NCI-H345 (cell line): ENCODE results near the gene PRELID1.
A peak's percentile ranks its signal among the peaks of the same experiment; 100 is the strongest.

Experiments
- DNase-seq: peaks from one replicate; lab custom pipeline; 2025; lab: John Stamatoyannopoulos, UW

PRELID1 gene

DNA sequence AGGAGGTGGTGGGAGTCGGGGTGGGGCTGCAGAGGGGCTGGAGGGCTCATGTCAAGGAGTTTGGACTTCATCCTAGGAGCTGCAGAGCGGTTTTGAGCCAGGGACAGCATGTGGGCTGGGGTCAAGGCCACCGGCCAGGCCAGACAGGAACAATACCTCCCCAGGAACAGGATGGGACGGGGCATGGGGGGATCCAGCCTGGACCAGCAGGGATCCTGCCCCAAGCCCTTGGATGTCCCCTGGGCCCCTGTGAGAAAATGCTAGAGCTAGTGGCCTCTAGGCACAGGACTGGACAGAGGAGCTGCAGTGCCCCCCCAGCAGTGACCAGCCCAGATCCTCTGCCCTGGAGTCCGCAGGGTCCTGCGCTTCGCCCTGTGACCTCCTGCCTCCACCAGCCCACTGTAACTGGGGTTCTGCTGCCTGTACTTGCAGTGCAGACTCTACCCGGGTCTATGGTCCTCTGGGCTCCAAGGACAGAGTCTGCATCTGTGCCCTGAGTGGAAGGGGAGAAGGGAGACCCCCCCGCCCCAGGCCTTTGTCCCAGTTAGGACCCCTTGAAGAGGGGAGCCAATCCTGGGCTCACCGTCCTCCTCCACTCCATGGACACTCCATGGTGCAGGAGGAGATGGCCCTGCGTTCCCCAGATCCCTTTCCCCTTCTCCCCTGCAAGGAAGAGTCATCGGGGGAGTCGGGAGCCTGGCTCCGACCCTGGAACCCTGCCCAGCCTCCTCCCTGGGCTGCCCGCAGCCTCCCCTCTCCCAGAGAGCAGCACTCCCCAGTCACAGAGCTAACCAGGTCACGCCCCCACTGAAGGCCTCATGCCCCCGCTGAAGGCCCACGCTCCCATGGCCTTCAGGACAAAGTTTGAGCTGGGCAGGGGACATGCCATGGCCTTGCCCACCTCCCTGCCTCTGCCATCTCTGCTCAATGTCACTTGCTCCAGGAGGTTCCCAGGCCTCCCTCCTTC is 11.1 kb downstream of the PRELID1 start:
- DNase-seq: no peak

DNA sequence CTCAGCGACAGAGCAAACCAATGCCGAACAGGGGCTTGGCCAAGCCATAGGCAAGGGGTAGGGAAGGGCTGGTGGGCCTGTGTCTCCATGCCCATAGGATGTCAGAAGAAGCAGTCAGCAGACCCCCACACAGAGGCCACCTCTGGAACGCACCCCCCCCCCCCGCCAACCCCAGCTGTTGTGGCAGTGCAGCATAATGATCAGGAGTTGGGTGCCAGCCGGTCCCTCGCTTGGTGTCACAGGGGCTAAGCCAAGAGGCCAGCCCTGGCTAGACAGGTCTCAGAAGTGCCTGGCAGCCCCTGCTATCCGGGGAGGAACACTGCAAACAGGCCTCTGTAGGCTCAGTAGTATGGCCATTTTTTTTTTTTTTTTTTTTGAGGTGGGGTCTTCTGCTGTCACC is 11.8 kb downstream of the PRELID1 start:
- no peak for DNase-seq

- DNase-seq: no peak
These were observed 12.4 kb downstream of the PRELID1 start for GRCh38 chr5:177316005-177316404.

- peak; percentile 62 for DNase-seq
These were observed 14.4 kb downstream of the PRELID1 start for GRCh38 chr5:177317959-177318377.

DNA sequence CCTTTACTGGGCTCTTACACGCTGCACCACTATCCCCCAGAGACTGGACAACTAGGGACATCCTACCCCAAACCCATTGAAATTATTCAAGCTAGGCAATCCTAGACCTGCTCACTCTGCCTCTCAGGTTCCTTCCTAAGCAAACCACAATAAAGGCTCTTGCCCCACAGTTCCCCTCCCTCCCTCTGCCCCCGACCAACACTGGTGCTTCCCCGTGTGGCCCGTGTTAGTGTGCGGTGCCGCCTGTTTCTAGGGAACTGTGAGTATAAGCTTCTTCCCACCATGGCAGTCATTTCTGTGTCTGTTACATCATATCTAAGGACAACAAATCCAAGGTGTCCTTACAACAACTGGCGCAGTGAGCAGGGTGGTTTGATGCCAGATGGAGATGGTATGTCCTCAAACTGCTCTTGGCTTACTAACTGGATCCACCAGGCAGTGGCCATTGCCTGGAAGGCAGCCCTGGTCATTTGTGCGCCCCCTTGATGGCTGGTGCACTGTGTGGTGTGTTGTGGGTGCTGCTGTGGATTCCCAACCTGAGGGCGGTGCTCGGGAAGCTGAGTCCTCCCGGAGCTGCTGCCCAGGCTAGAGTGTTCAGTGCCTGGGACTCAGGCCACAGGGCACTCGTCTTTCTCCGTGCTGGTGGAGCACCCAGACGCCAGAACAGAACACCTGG is 16.5 kb downstream of the PRELID1 start:
- DNase-seq: no peak

DNA sequence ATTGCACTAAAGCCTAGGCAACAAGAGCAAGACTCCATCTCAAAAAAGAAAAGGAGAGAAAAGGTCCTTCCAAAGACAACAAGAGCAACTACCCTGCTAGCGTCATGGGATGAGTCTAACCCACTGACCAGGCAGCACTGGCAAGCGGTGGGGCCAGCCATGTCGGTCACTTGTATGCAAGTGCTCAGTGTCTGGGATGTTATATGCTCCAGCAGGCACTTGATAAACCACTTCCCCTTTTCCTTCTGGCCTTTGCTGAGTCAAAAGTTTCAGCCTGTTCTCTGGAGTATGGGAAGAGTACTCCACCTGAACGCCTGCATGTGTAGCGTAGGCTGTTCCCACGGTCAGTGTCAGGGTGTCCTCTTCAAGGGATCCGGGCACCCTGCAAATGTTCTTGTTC is 17.3 kb downstream of the PRELID1 start:
- DNase-seq: no peak

DNA sequence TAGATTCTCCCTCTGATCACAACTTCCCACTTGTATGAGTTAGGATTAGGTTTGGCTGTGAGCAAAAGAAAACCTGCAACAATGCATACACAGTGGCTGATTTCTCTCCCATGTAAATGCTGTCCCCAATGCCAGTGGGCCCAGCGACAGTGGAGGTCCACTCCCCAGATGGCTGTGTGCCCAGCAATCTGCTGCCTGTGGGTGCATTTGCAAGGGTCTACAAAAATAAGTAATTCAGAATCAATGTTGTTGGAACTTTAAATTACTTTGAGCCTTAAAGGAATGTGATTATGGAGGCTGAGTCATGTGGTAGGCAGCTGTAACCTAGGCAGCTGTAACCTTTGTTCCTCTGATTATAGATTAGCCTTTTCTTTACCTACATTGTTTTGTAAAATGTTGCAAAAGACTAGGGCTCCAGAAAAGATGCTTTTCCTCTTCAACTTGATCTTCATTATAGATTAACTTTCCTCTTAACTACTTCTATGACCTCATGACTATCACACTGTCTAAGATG is 22.3 kb downstream of the PRELID1 start:
- no peak for DNase-seq

GRCh38 chr5:177327539-177328522 is 24.2 kb downstream of the PRELID1 start:
- no peak for DNase-seq

GRCh38 chr5:177328545-177329231 is 25.1 kb downstream of the PRELID1 start:
- no peak for DNase-seq

GRCh38 chr5:177329883-177330282 is 26.3 kb downstream of the PRELID1 start:
- peak; percentile 64 for DNase-seq

DNA sequence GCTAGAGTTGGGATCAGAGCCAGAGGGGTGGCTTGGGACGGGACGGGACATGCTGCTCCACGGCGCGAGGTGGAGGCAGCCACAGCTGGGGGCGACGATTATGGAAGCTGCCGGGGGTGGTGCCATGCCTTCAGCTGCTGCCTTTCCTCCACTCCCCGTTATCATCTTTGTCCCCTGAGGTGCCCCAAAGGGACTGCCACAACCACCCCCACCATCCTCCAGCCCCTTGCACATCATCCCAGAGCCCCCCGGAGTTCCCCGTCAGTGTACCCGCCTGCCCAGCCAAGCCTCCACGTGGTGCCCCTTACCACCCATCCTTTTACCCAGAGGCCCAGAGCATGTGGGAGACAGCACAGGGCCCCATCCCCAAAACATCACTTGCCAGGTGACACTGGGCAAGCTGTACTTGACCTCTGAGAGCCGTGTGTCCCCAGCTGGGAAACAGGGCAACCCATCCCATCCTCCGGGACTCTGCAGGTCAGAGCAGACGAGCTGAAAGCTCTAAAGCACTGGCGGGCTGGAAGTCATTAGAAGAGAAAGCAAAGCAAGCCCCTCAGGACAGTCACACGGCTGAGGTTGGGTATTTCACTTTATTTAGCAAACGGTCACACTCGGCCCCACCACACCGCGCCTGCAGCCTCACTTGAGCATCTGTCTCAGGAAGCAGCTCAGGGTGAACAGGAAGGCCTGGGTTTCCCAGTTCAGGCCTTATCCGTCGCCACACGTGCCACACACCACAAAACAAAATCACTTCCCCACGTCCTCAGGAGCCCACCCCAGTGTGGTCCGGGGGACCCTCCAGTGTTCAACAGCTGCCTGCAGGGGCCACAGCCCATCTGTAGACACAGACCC is 27.6 kb downstream of the PRELID1 start:
- DNase-seq: no peak

DNA sequence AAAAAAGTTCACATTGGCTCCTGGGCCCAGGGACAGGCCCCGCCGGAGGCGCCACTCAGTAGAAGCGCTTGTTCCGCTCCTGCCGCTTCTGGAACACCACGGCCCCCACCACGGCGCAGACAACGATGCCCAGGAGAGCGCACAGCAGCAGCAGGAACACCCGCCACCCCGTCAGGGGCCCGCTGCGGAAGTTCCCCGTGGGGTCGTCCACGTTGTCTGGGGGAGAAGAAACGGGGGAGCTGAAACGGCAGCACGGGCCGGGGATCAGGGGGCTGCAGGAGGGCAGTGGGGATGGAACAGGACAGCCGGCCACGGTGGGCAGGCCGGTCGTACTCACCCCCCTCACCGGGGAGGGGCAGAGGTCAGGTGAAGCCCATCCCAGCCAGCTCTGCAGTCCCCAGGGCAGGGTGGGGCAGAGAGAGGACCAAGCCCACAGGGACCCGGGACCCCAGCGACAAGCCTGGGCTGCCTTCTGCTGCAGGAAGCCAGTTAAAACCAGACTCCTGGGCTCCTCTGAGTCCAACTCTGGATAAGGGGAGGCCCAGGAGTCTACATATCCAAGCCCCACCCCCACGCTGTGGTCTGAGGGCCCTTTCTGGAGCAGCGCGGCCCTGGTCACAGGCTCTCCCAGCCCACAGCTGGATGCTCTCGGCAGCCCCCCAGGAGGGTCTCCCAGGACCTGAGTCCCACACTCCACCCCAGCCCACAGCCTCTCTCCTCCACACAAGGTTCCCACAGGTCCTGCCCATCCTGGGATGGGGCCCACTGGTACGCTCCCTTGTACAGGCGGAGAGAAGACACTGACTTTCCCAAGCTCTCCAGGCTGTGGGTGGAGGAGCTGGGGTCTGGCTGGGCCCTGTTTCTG is 28.7 kb downstream of the PRELID1 start:
- DNase-seq: no peak

DNA sequence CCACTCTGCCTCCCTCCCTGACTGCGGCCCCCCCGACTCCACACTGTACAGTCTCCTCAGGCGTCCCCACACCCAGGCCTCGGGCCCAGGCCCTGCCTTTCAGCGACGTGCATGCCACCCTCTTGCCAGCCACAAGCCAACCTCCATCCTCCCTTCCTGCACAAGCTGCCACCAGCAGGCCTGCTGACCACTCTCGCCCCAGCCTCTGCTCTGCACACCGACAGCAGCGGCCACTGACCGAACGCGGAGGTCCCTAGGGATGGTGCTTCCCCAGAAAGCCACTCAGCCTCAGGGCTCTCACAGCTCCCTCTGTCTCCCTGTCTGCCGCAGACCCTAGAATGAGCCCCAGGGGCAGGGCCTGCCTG is 29.3 kb downstream of the PRELID1 start:
- DNase-seq: no peak

DNA sequence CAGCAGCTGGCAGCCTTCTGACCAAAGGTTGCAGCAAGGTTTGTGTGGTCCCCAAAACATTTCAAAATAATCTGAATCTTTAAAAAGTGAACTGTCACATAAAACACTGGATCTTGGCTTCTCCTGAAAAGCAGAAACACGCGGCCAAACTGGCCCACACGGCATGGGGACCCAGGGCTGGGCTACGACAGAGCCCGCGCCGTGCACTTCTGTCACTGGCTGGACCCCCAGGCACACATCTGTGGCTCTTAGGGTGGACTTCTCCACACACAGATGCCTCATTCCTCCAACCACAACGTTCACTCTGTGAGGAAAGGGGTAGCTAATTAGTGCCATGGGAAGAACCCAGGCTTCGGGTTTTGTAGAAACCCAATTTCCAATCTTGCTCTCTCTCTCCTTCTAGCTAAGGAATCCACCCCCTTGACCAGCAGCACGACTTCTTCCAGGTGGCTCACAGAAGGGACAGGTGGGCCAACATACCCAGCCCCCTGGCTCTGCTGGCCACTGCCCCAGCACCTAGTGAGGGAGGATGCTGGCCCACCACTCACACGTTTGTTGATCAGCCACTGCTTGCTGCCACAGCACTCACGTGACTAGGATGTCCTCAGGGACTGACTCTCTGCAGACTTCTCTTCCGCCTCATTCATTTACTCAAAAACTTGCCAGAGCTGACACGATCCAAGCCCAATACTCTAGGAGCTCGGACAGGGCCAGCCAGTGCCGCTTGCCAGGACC is 30.0 kb downstream of the PRELID1 start:
- DNase-seq: no peak

GRCh38 chr5:177334155-177334551 is 30.6 kb downstream of the PRELID1 start:
- no peak for DNase-seq

- DNase-seq: no peak
These were observed 31.4 kb downstream of the PRELID1 start for GRCh38 chr5:177334781-177335700.

DNA sequence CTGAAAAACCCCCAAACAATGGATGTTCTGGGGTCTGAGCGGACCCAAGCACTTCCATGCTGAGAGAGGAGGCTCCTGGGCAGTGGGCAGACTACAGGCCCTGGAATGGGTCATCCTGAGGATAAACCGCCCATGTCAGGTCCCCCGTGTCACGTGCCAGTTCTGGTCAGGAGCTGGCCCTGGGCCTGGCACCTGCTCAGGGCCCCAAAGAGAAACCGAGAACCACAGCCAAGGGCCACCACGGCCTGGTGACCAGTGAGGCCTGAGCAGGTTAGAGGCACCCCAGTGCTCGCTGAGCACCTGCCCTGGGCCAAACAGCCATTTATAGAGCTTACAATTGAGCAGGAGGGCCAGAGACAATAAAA is 32.1 kb downstream of the PRELID1 start:
- DNase-seq: no peak

GRCh38 chr5:177336112-177336511 is 32.5 kb downstream of the PRELID1 start:
- no peak for DNase-seq
